ENCODE results near the gene CNOT1.

DNA sequence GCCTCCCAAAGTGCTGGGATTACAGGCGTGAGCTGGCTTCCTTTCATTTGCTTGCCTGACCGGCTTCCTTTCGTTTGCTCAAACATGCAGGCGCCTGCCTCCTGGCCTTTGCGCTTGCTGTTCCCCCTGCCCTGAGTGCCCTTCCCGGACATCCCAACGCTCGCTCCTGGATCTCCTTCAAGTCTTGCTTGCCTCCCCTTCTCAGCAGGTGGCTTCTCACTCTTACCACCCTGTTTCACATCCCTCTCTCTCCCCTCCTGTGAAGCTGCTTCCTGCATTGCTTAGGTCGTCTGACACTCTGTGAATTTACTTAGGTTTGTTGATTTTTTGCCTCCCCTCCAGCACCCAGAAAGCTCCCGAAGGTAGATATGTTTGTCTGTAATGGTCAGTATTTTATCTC, 155.3 kb downstream of the CNOT1 start:
- no peak for TF ChIP-seq ZNF274 (IDR thresholded peaks at IDR 0.05; ENCODE audit: low read length)
- TF ChIP-seq ZNF274 (tag by site-specific recombination; IDR thresholded peaks at IDR 0.05; ENCODE audit: borderline replicate concordance): no peak
- no peak for TF ChIP-seq ZNF2 (tag by site-specific recombination; IDR thresholded peaks at IDR 0.05)
- no peak for TF ChIP-seq ZNF121 (tag by site-specific recombination; IDR thresholded peaks at IDR 0.05)
- no peak for TF ChIP-seq YY1 (tag by site-specific recombination; IDR thresholded peaks at IDR 0.05)
- TF ChIP-seq, protein P1, sequence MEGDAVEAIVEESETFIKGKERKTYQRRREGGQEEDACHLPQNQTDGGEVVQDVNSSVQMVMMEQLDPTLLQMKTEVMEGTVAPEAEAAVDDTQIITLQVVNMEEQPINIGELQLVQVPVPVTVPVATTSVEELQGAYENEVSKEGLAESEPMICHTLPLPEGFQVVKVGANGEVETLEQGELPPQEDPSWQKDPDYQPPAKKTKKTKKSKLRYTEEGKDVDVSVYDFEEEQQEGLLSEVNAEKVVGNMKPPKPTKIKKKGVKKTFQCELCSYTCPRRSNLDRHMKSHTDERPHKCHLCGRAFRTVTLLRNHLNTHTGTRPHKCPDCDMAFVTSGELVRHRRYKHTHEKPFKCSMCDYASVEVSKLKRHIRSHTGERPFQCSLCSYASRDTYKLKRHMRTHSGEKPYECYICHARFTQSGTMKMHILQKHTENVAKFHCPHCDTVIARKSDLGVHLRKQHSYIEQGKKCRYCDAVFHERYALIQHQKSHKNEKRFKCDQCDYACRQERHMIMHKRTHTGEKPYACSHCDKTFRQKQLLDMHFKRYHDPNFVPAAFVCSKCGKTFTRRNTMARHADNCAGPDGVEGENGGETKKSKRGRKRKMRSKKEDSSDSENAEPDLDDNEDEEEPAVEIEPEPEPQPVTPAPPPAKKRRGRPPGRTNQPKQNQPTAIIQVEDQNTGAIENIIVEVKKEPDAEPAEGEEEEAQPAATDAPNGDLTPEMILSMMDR (tag by site-specific recombination; IDR thresholded peaks at IDR 0.05): no peak
- no peak for TF ChIP-seq ZNF132 (tag by site-specific recombination; IDR thresholded peaks at IDR 0.05; ENCODE audit: borderline replicate concordance)
- no peak for TF ChIP-seq ZNF530 (tag by site-specific recombination; IDR thresholded peaks at IDR 0.05; ENCODE audit: low read depth)
- TF ChIP-seq, protein P2, sequence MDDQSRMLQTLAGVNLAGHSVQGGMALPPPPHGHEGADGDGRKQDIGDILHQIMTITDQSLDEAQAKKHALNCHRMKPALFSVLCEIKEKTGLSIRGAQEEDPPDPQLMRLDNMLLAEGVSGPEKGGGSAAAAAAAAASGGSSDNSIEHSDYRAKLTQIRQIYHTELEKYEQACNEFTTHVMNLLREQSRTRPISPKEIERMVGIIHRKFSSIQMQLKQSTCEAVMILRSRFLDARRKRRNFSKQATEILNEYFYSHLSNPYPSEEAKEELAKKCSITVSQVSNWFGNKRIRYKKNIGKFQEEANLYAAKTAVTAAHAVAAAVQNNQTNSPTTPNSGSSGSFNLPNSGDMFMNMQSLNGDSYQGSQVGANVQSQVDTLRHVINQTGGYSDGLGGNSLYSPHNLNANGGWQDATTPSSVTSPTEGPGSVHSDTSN (CRISPR knock-in tag; IDR thresholded peaks at IDR 0.05): no peak
- TF ChIP-seq ZNF341 (tag by site-specific recombination; IDR thresholded peaks at IDR 0.05; ENCODE audit: low read depth): no peak
- TF ChIP-seq ZNF514 (tag by site-specific recombination; IDR thresholded peaks at IDR 0.05): no peak
- no peak for TF ChIP-seq ZNF175 (tag by site-specific recombination; IDR thresholded peaks at IDR 0.05)
- TF ChIP-seq PRDM10 (tag by site-specific recombination; IDR thresholded peaks at IDR 0.05): no peak
- TF ChIP-seq ZNF701 (tag by site-specific recombination; IDR thresholded peaks at IDR 0.05): no peak
- no peak for TF ChIP-seq ZNF660 (tag by site-specific recombination; IDR thresholded peaks at IDR 0.05)
